ENCODE results near the gene CYB5RL. TPM values are rescaled to one million over a fixed set of nuclear protein-coding genes. Genes with fewer than 3 reads are reported as not detected.
"Not testable (repeated sequence)": the region's sequence is repeated elsewhere in the genome, so short reads cannot be mapped to it uniquely, and the experiment has no call there.

CYB5RL gene
- total RNA-seq, 1 donor from 2014 or later, result 3.7 TPM

- no peak for DNase-seq (ENCODE audit: extremely low spot score in 2 of 2)
- H3K27ac ChIP-seq, result no peak overlapping the region
- intact Hi-C loops (cut with DNase I), result no loop called here
- H3K36me3 ChIP-seq, result peaks cover 0 to 22% of the 10 kb centered on the region in 2 donors
- H3K4me1 ChIP-seq, result peaks cover 8% of the 10 kb centered on the region
- no peaks in the 10 kb centered on the region for H3K9me3 ChIP-seq
- H3K27me3 ChIP-seq, result no peaks in the 10 kb centered on the region
- H3K4me3 ChIP-seq, result no peak overlapping the region
- no peak for TF ChIP-seq POLR2A (IDR thresholded peaks at IDR 0.05)
- TF ChIP-seq POLR2AphosphoS5 (IDR thresholded peaks at IDR 0.05; ENCODE audit: insufficient read depth in 1 of 2, low read depth in 1 of 2), result no peak
- TF ChIP-seq, protein P1, sequence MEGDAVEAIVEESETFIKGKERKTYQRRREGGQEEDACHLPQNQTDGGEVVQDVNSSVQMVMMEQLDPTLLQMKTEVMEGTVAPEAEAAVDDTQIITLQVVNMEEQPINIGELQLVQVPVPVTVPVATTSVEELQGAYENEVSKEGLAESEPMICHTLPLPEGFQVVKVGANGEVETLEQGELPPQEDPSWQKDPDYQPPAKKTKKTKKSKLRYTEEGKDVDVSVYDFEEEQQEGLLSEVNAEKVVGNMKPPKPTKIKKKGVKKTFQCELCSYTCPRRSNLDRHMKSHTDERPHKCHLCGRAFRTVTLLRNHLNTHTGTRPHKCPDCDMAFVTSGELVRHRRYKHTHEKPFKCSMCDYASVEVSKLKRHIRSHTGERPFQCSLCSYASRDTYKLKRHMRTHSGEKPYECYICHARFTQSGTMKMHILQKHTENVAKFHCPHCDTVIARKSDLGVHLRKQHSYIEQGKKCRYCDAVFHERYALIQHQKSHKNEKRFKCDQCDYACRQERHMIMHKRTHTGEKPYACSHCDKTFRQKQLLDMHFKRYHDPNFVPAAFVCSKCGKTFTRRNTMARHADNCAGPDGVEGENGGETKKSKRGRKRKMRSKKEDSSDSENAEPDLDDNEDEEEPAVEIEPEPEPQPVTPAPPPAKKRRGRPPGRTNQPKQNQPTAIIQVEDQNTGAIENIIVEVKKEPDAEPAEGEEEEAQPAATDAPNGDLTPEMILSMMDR (IDR thresholded peaks at IDR 0.05), result no peak
Measured at GRCh38 chr1:54234284-54234683, 34.5 kb upstream of the CYB5RL start.

DNA sequence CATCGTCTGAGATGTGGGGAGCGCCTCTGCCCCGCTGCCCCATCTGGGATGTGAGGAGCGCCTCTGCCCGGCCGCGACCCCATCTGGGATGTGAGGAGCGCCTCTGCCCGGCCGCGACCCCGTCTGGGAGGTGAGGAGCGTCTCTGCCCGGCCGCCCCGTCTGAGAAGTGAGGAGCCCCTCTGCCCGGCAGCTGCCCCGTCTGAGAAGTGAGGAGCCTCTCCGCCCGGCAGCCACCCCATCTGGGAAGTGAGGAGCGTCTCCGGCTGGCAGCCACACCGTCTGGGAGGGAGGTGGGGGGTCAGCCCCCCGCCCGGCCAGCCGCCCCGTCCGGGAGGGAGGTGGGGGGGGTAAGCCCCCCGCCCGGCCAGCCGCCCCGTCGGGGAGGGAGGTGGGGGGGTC lies 33.4 kb upstream of the CYB5RL start:
- Histone ChIP-seq H3K36me3 (peaks cover 0 to 13% of the 10 kb centered on the region in 2 donors), H3K4me1 (peaks cover 16% of the 10 kb centered on the region)
- H3K9me3 ChIP-seq; DNase-seq (ENCODE audit: extremely low spot score in 2 of 2); H3K27ac ChIP-seq; H3K4me3 ChIP-seq; H3K27me3 ChIP-seq; intact Hi-C loops (cut with DNase I): not testable (repeated sequence)

DNA sequence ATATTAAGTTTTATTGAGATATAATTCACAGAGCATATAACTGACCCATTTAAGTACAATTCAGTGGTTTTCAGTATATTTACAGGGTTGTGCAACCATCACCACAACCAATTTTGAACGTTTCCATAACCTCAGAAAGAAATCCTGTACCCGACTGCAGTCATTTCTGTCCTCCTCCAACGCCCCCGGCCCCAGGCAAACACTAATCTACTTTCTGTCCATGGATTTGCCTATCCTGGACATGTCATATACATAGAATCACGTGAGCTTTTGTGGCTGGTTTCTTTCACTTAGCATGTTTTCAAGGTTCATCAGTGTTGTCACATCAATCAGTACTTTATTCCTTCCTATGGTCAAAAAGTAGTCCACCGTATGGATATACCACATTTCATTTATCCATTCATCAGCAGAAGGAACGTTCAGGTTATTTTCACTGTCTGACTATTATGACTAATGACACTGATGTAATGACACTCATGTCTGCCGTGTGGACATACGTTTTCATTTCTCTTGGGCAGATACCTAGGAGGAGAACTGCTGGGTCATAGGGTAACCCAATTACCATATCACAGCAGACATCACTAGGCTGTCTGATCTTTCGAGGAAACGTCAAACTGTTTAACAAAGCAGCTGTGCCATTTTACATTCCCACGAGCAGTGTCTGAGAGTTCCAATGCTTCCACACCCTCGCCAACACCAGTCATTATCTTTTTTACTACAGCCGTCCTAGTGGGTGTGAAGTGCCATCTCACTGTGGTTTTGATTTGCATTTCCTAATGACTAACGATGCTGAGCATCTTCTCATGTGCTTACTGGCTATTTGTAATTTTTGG lies 30.9 kb upstream of the CYB5RL start:
- no peak overlapping the region for H3K27ac ChIP-seq
- intact Hi-C loops (cut with DNase I), result no loop called here
- no peak for DNase-seq (ENCODE audit: extremely low spot score in 2 of 2)
- H3K4me3 ChIP-seq, result no peak overlapping the region
- H3K36me3 ChIP-seq, result peaks cover 0 to 5% of the 10 kb centered on the region in 2 donors
- H3K4me1 ChIP-seq, result peaks cover 27% of the 10 kb centered on the region
- H3K27me3 ChIP-seq, result no peaks in the 10 kb centered on the region
- no peaks in the 10 kb centered on the region for H3K9me3 ChIP-seq
- TF ChIP-seq, protein P1 (IDR thresholded peaks at IDR 0.05), result no peak
- TF ChIP-seq POLR2AphosphoS5 (IDR thresholded peaks at IDR 0.05; ENCODE audit: insufficient read depth in 1 of 2, low read depth in 1 of 2), result no peak
- no peak for TF ChIP-seq POLR2A (IDR thresholded peaks at IDR 0.05)

DNA sequence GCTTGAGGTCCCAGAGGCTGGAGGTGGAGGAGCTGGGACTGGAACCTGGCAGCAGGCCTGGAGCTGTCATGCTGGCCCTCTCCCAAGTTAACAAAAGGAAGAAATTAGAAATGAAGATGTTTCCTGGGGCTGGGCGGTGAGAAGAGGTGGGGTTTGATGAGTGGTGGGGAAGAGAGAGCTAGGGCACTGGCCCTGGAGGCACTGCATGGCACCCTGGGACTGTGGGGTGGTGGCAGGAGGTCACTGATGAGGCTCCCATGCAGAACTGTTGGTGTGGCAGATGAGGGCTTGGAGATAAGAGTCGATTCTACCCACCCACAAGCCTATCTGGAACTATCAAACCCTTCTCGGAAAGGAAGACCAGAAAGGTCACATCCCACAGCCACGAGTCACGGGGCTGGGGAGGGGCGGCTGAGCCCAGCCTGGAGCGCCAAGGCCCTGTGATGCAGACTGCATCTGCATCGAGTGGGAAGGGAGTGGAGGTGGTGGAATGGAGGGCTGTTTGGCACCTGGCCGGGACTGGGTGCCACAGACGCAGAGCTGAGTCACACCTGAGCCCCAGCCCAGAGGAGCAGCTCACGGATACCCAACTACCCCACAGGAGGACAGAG lies 29.6 kb upstream of the CYB5RL start:
- TF ChIP-seq, protein P1 (IDR thresholded peaks at IDR 0.05), result no peak
- TF ChIP-seq POLR2AphosphoS5 (IDR thresholded peaks at IDR 0.05; ENCODE audit: insufficient read depth in 1 of 2, low read depth in 1 of 2) (no peak), POLR2A (IDR thresholded peaks at IDR 0.05) (no peak)
- Histone ChIP-seq H3K27ac (peak overlapping the region; percentile 30), H3K9me3 (no peaks in the 10 kb centered on the region), H3K4me1 (peaks cover 27% of the 10 kb centered on the region), H3K36me3 (peaks cover 0 to 12% of the 10 kb centered on the region in 2 donors), H3K27me3 (no peaks in the 10 kb centered on the region), H3K4me3 (no peak overlapping the region)
- no peak for DNase-seq (ENCODE audit: extremely low spot score in 2 of 2)
- intact Hi-C loops (cut with DNase I), result no loop called here

DNA sequence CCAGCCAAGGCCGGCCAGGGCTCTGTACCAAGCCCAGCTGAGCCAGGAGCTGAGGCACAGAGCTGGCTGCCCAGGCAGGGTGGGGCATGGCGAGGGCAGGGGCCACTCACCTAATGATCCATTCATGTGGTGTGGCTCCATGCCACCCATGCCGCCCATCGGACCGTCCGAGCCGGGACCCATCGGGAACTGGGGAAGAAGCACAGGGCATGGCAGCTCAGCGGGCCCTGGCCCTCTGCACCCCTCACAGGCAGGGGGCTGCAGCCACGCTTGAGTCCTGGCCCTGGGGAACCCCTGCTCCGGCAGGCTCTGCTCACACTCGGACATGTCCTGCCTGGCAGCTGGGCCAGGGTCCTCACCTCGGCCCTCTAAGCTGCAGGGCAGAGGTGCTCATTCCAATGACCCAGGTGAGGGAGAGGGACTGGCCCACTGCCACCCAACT lies 28.8 kb upstream of the CYB5RL start:
- no peak overlapping the region for H3K4me3 ChIP-seq
- peaks cover 0 to 12% of the 10 kb centered on the region in 2 donors for H3K36me3 ChIP-seq
- no peaks in the 10 kb centered on the region for H3K27me3 ChIP-seq
- no peaks in the 10 kb centered on the region for H3K9me3 ChIP-seq
- peaks cover 27% of the 10 kb centered on the region for H3K4me1 ChIP-seq
- H3K27ac ChIP-seq, result peak overlapping the region; percentile 68
- TF ChIP-seq POLR2AphosphoS5 (IDR thresholded peaks at IDR 0.05; ENCODE audit: insufficient read depth in 1 of 2, low read depth in 1 of 2), result no peak
- TF ChIP-seq, protein P1 (IDR thresholded peaks at IDR 0.05), result no peak
- no peak for TF ChIP-seq POLR2A (IDR thresholded peaks at IDR 0.05)
- intact Hi-C loops (cut with DNase I), result no loop called here
- DNase-seq (ENCODE audit: extremely low spot score in 2 of 2), result no peak
